ENCODE results near the gene ATP5MC2. TPM values are rescaled to one million over a fixed set of nuclear protein-coding genes. Genes with fewer than 3 reads are reported as not detected.
"Not testable (repeated sequence)": the region's sequence is repeated elsewhere in the genome, so short reads cannot be mapped to it uniquely, and the experiment has no call there.

Gene ATP5MC2
- total RNA-seq, 3 donors from 2014 or later, result 338 to 364 (median 342) TPM

DNA sequence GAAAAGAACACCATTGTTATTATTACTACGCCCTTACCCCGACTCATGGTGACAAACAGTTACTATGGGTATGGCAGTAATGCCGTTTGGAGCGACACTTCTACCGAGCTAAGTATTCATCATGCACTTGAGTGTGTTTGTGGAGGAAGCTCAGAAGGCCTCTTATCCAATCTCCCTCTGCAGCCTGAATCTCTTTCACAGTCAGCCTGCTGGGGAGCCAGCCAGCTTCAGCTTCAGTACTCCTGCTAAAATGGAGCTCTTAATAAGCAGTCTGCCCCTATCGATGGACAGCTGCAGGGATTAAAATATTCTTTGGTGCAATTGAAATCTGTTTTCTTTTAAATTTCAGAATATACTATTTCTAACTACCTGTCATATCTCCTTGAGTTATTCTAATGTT, 24.7 kb upstream of the ATP5MC2 start:
- no peak overlapping the region for H3K4me3 Mint-ChIP-seq
- no peaks in the 10 kb centered on the region for H3K9me3 Mint-ChIP-seq
- no peak for DNase-seq
- peaks cover 91% of the 10 kb centered on the region for H3K27me3 Mint-ChIP-seq (ENCODE audit: low read depth)
- ATAC-seq, result no peak
- H3K4me1 Mint-ChIP-seq (ENCODE audit: low read depth), result peaks cover 15% of the 10 kb centered on the region
- peaks cover 2% of the 10 kb centered on the region for H3K36me3 Mint-ChIP-seq (ENCODE audit: insufficient read depth)

DNA sequence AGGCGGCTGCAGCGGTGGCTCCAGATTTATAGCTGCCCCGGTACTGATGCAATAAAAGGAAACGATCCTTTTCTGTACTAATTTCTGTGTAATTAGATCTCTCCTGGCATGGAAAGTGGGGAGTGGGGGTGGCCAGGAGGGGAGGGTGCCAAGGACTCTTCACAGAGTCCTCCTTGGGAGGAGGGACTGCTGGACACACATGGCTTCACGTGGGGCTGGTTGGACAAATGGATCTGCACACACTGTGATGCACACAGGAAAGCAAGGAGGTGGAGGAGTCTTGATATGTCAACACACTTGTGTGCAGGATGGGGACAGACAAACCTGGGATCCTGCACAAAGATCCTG, 23.8 kb upstream of the ATP5MC2 start:
- peaks cover 2% of the 10 kb centered on the region for H3K36me3 Mint-ChIP-seq (ENCODE audit: insufficient read depth)
- ATAC-seq (no peak), DNase-seq (no peak)
- no peak overlapping the region for H3K4me3 Mint-ChIP-seq
- peaks cover 95% of the 10 kb centered on the region for H3K27me3 Mint-ChIP-seq (ENCODE audit: low read depth)
- no peaks in the 10 kb centered on the region for H3K9me3 Mint-ChIP-seq
- H3K4me1 Mint-ChIP-seq (ENCODE audit: low read depth), result peaks cover 22% of the 10 kb centered on the region

DNA sequence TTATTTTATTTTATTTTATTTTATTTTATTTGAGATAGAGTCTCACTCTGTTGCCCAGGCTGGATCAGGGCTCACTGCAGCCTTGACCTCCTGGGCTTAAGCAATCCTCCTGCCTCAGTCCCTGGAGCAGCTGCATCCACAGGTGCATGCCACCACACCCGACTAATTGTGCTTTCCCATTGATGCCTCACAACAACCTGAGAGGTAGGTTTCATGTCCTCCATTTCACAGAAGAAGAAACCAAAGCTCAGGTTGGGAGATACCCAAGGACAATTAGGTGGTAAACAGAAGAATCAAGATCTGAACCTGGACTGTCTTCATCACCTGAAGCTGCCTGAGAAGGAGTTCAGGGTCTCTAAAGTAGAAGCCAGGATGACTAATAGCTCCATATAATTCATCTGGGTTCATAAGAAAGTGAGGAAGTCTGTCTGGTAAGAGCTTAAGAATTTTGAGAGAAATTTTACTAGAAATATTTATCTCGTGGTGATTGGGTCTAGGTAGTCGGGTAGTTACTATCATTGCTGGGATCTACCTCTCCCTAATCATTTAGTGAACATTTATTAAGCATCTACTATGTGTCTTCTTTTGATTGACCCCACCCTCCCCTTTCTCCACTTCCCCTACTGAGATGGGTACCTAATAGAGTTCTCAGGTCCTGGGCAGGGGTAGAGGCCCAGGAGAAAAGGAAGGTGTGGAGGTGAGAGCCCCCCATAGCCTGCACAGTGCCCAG, 23.2 kb upstream of the ATP5MC2 start:
- H3K9me3 Mint-ChIP-seq, result no peaks in the 10 kb centered on the region
- DNase-seq (no peak), ATAC-seq (no peak)
- peaks cover 27% of the 10 kb centered on the region for H3K4me1 Mint-ChIP-seq (ENCODE audit: low read depth)
- no peak overlapping the region for H3K4me3 Mint-ChIP-seq
- H3K36me3 Mint-ChIP-seq (ENCODE audit: insufficient read depth), result peaks cover under 1% of the 10 kb centered on the region
- H3K27me3 Mint-ChIP-seq (ENCODE audit: low read depth), result peaks cover 95% of the 10 kb centered on the region

DNA sequence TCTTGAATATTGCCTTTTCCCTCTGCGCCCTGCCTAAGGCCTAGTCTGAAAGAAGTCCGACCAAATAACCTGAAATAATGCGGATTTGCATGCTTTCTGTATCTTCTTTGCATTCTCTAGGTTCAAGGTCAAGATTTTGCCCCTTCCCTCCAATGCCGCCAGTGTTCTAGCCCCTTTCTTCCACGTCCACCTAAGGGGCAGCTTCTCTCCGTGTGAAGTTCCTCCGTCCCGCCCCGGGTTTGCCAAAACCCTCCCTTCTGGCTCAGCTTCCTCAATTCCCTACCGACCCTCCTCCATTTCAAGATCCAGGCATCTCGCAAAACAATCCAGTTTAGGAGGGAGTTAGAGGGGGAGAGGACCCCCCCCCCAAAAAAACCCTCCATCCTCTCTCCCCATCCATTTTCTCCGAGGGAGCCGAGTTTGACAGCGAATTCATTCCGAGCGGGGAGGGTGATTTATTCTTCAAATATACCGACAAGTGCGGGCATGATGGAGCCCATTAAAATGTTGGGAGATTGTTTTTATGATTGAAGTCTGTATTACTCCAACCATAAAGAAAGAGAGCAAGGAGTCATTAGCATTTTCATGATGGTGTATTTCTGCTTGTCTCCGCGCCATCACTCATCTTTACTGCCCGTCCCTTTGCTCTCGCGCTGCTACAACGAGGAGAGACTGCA, 20.9 kb upstream of the ATP5MC2 start:
- DNase-seq (no peak), ATAC-seq (no peak)
- H3K4me1 Mint-ChIP-seq (ENCODE audit: low read depth), result peaks cover 27% of the 10 kb centered on the region
- H3K27me3 Mint-ChIP-seq (ENCODE audit: low read depth), result peaks cover 85% of the 10 kb centered on the region
- peak overlapping the region; percentile 5 for H3K4me3 Mint-ChIP-seq
- H3K9me3 Mint-ChIP-seq, result no peaks in the 10 kb centered on the region
- H3K36me3 Mint-ChIP-seq (ENCODE audit: insufficient read depth), result no peaks in the 10 kb centered on the region

DNA sequence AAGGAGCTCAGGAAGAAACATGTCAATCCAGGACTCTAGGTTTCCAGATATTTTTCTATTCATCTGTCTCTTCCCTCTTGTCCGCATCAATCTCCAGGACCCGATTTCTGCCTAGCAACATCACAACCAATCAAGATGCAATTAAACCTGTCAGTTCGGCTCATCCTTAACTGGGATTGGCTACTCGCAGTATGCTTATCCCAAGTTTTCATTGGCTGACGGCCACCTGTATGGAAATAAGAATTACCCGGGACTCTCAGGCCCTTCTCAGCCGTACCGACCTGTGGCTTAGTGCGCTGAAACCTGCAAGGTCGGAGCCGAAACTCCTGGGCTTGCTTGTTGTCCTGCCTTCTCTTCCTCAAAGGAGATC, 20.4 kb upstream of the ATP5MC2 start:
- ATAC-seq (no peak), DNase-seq (no peak)
- Mint-ChIP-seq H3K36me3 (ENCODE audit: insufficient read depth) (no peaks in the 10 kb centered on the region), H3K4me3 (no peak overlapping the region), H3K9me3 (no peaks in the 10 kb centered on the region), H3K27me3 (ENCODE audit: low read depth) (peaks cover 83% of the 10 kb centered on the region), H3K4me1 (ENCODE audit: low read depth) (peaks cover 27% of the 10 kb centered on the region)

DNA sequence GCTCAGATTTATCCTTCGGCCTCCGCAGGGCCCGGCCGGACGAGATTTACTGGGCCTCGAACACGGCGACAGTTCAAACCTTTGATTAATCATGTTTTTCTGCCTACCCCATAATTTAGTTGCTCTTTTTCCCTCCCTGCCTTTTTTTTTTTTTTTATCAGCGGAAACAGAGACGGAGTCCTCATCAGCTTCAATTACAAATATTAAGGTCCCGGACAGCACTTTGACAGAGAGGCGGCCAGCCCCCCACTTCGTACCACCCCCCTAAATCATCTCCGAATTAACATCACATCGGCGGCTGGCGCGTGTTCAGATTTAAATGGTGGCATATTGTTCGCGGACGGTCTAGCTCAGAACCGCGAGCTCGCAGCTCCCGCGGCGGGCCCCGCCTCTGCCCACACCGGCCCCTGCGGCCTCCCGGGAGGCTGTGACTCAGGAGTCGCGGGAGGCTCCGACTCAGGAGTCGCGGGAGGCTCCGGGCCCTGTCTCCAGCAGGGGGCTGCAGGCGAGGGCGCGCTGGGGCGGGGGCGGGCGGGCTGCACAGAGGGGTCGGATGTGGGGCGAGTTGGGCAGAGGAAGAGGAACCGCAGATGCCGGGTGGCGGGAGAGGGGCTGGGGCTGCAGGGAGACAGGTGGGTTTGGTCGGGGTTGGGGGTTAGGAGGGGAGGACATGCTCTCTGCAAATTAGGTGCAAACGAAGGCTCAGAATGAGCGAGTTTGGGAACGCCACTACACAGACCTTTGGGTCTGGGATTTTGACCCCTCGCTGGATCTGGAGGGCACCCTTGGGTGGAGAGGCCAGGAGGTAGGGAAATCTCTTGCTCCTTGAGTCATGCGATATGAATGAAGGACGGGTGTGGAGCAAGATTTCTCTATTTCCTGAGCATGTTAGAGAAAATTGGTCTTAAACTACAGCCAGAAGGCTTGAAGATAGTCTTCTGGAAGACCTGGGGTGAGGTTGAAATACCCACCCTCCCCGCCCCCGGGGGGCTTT, 19.6 kb upstream of the ATP5MC2 start:
- peak; percentile 36 for DNase-seq
- Mint-ChIP-seq H3K9me3 (no peaks in the 10 kb centered on the region), H3K4me1 (ENCODE audit: low read depth) (peaks cover 27% of the 10 kb centered on the region), H3K36me3 (ENCODE audit: insufficient read depth) (no peaks in the 10 kb centered on the region), H3K4me3 (peak overlapping the region; percentile 69), H3K27me3 (ENCODE audit: low read depth) (peaks cover 82% of the 10 kb centered on the region)
- peak; percentile 93 to 96 for ATAC-seq

DNA sequence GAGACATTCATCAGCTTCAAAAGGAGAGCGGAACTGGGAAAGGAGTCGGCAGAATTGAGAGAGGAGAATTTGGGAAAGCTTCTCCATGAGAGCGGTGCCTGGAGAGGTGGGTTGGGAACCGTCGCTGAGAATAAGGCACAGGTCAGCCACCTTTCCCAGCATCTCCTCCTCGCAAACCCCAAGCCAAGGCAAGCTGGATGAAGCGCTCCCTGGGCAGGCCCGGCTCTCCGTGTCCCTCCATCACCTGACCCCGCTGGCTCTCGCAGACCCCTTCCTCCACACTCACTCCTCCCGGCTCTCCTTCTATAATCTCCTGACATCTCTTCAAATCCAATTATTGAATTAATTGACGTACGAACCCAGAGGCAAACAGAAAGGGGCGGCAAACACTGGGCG, 18.9 kb upstream of the ATP5MC2 start:
- Mint-ChIP-seq H3K4me1 (ENCODE audit: low read depth) (peaks cover 27% of the 10 kb centered on the region), H3K4me3 (peak overlapping the region; percentile 69)
- no peak for ATAC-seq

DNA sequence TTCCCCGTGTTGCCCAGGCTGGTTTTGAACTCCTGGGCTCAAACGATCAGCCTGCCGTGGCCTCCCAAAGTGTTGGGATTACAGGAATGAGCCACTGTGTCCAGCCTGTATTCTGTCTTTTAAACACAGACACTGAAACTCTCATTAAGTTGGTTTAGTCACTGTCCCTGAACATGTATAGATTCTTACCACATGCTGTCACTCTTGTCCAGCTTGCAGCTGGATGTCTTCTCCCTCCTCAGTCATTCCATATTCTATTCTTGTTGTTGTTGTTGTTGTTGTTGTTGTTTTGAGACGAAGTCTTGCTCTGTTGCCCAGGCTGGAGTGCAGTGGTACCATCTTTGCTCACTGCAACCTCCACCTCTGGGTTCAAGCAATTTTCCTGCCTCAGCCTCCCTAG, 12.3 kb upstream of the ATP5MC2 start:
- Mint-ChIP-seq H3K4me1 (ENCODE audit: low read depth) (no peaks in the 10 kb centered on the region), H3K9me3 (no peaks in the 10 kb centered on the region), H3K36me3 (ENCODE audit: insufficient read depth) (no peaks in the 10 kb centered on the region), H3K4me3 (no peak overlapping the region), H3K27me3 (ENCODE audit: low read depth) (peaks cover 26% of the 10 kb centered on the region)
- ATAC-seq (no peak), DNase-seq (no peak)

More for the DNA sequence above, 18.9 kb upstream of the ATP5MC2 start:
- Mint-ChIP-seq H3K36me3 (ENCODE audit: insufficient read depth) (no peaks in the 10 kb centered on the region), H3K27me3 (ENCODE audit: low read depth) (peaks cover 77% of the 10 kb centered on the region), H3K9me3 (no peaks in the 10 kb centered on the region)
- DNase-seq, result no peak

DNA sequence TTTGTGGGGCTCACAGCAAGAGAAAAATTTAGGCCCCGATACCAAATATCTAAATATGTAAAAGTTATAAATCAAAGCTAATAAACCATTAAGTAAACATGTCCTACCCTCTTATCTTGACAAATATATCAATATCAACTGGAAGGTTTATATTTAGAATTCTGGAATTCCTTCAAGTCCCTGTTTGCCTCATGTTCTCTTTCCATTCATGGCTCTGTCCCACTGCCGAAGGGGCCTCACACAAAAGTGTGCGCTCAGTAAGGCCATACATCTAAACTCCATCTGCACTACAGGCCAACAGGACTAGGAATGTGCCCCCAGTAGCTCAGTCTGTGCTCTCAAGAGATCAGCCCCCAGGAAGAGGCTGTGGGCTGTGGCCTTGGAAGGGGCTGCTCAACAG, 10.6 kb upstream of the ATP5MC2 start:
- no peaks in the 10 kb centered on the region for H3K9me3 Mint-ChIP-seq
- ATAC-seq (no peak), DNase-seq (no peak)
- H3K27me3 Mint-ChIP-seq (ENCODE audit: low read depth), result peaks cover 17% of the 10 kb centered on the region
- no peak overlapping the region for H3K4me3 Mint-ChIP-seq
- no peaks in the 10 kb centered on the region for H3K4me1 Mint-ChIP-seq (ENCODE audit: low read depth)
- no peaks in the 10 kb centered on the region for H3K36me3 Mint-ChIP-seq (ENCODE audit: insufficient read depth)

DNA sequence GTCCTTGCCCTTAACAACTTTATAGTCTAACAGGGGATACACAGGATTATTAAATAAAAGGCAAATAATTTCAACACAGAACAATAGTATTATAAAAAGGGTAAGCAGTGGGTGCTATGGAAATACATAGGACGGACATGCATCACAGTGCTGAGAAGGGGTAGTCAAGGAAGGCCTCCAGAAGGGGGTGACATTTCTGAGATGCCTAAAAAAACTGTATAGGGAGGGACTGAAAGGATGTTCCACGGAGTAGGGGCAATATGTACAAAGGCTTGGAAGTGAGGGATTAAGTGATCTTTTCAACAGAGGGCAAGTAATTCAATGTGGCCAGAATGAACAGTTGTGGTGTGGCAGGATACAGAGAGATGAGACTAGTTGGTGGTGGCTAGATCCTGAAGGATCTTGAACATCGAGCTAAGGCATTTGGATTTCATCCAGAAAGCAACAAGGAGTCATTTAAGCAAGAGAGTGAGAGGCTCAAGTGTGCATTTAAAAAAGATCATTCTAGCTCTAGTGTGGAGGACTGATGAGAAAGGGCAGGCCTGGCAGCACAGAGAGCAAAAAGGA, 8.9 kb upstream of the ATP5MC2 start:
- DNase-seq (no peak), ATAC-seq (no peak)
- no peak overlapping the region for H3K4me3 Mint-ChIP-seq
- H3K4me1 Mint-ChIP-seq (ENCODE audit: low read depth), result no peaks in the 10 kb centered on the region
- H3K9me3 Mint-ChIP-seq, result no peaks in the 10 kb centered on the region
- H3K36me3 Mint-ChIP-seq (ENCODE audit: insufficient read depth), result no peaks in the 10 kb centered on the region
- peaks cover 8% of the 10 kb centered on the region for H3K27me3 Mint-ChIP-seq (ENCODE audit: low read depth)

DNA sequence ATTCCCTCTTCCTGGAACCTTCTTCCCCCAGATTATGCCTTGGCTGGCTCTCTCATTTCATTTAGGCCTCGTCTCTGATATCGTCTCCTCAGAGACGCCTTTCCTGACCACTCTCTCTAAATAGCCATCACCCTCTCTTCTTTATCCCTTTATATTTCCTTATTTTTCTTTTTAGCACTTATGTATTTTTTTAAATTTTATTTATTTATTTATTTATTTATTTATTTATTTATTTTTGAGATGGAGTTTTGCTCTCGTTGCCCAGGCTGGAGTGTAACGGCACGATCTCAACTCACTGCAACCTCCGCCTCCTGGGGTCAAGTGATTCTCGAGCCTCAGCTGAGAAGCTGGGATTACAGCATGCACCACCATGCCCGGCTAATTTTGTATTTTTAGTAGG, 8.1 kb upstream of the ATP5MC2 start:
- Mint-ChIP-seq H3K36me3 (ENCODE audit: insufficient read depth) (no peaks in the 10 kb centered on the region), H3K4me3 (no peak overlapping the region), H3K9me3 (no peaks in the 10 kb centered on the region), H3K4me1 (ENCODE audit: low read depth) (no peaks in the 10 kb centered on the region), H3K27me3 (ENCODE audit: low read depth) (peaks cover 12% of the 10 kb centered on the region)
- no peak for ATAC-seq
- DNase-seq, result no peak

DNA sequence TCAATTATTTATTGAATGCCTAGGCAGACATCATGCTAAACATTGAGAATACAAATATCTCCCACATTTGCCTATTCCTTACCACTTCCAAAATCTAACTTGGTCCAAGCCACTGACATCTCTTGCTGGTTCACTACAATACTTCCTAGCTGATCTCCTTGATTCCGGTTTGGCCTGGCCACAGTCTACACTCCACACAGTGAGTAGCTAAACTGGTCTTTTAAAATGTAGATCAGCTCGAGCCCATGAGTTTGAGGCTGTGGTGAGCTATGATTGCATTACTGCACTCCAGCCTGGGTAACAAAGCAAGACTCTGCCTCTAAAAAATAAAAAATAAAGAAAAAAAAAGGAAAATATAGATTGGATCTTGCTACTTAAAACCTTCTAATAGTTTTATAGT, 7.6 kb upstream of the ATP5MC2 start:
- no peak for ATAC-seq
- no peak for DNase-seq
- Mint-ChIP-seq H3K27me3 (ENCODE audit: low read depth) (peaks cover 14% of the 10 kb centered on the region), H3K36me3 (ENCODE audit: insufficient read depth) (no peaks in the 10 kb centered on the region), H3K4me1 (ENCODE audit: low read depth) (no peaks in the 10 kb centered on the region), H3K4me3 (no peak overlapping the region), H3K9me3 (no peaks in the 10 kb centered on the region)

DNA sequence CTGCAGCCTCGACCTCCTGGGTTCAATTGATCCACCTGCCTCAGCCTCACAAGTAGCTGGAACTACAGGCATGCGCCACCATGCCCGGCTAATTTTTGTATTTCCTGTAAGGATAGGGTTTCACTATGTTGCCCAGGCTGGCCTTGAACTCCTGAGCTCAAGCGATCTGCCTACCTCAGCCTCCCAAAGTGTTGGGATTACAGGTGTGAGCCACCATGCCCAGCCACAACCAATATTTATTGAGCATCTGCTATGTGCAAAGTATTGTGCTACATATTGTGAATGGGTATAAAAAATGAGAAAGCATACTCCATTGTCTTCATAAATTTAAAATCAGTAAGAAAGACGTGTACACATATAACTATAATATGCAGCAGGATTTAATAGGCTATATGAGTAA, 4.2 kb upstream of the ATP5MC2 start:
- not testable (repeated sequence) for DNase-seq; ATAC-seq; H3K9me3 Mint-ChIP-seq; H3K36me3 Mint-ChIP-seq (ENCODE audit: insufficient read depth); H3K4me3 Mint-ChIP-seq
- Mint-ChIP-seq H3K27me3 (ENCODE audit: low read depth) (peaks cover 20% of the 10 kb centered on the region), H3K4me1 (ENCODE audit: low read depth) (peaks cover 12% of the 10 kb centered on the region)

DNA sequence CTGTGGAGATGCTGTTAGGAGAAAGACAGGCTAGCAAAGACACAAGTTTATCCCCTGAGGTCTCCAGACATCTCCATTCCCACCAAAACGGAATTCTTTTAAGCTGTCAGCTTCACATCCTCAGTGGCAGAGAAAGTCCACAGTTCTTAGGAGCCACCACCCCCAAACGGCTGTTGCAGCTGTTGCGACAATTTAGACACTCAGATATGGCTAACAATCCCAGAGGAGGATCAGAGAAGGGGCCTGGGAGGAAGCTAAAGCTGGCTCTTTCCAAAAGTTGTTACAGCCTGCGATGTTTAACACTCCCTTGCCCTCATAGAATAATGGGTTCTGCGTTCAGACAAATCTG, 1.9 kb upstream of the ATP5MC2 start:
- no peak for ATAC-seq
- H3K9me3 Mint-ChIP-seq, result no peaks in the 10 kb centered on the region
- peak overlapping the region; percentile 98 for H3K4me3 Mint-ChIP-seq

More for the DNA sequence above, 1.9 kb upstream of the ATP5MC2 start:
- Mint-ChIP-seq H3K4me1 (ENCODE audit: low read depth) (peaks cover 21% of the 10 kb centered on the region), H3K27me3 (ENCODE audit: low read depth) (peaks cover 20% of the 10 kb centered on the region), H3K36me3 (ENCODE audit: insufficient read depth) (peaks cover 9% of the 10 kb centered on the region)
- no peak for DNase-seq
